AG08396 (cell line): ENCODE results near the gene WNT6.
A peak's percentile ranks its signal among the peaks of the same experiment; 100 is the strongest.

Experiments used
- DNase-seq: peaks from one replicate; pipeline ENCODE4 v3.0.0; 2012; ENCODE audit warnings: low spot score, mixed read lengths

WNT6 gene

DNA sequence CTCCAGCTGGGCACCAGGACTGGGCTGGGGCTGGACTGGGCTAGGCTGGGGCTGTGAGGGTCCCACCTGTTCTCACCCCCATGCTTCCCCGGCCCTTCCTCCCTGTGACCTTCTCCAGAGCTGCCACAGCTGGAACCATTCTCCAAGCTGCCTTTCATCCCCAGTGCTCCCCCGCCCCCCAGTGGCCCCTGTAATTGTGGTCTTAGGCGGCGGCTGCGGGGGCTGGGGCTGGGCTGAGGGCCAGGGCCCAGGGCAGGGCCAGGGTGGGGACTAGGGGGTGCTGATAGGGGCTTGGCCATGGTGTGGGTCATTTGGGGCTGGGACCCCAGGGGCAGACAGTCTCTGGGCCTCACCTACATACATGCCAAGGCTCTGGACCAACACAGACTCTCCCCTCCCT, 18.3 kb downstream of the WNT6 start:
- no peak for DNase-seq

DNA sequence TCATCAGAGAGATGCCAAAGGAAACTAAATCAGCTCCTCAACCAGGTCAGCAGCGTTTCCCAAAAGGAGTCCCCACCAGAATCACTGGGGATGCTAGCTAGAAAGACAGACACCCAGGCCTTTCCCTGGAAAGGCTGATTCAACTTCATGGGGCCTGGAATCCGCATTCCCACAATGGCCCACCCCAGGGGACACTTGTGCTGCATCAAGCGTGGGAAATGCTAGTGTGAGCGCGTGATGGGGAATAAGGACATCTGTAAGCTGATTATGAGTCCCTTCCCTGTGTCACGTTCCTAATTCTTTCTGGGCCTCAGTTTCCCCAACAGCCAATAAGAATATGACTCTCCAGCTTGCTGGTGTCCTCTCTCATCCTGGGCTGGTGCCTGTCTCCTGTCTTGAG, 18.9 kb downstream of the WNT6 start:
- no peak for DNase-seq

GRCh38 chr2:218878926-218879761, 19.5 kb downstream of the WNT6 start:
- DNase-seq: no peak

- no peak for DNase-seq
These were observed 20.1 kb downstream of the WNT6 start for GRCh38 chr2:218879776-218880101.

DNA sequence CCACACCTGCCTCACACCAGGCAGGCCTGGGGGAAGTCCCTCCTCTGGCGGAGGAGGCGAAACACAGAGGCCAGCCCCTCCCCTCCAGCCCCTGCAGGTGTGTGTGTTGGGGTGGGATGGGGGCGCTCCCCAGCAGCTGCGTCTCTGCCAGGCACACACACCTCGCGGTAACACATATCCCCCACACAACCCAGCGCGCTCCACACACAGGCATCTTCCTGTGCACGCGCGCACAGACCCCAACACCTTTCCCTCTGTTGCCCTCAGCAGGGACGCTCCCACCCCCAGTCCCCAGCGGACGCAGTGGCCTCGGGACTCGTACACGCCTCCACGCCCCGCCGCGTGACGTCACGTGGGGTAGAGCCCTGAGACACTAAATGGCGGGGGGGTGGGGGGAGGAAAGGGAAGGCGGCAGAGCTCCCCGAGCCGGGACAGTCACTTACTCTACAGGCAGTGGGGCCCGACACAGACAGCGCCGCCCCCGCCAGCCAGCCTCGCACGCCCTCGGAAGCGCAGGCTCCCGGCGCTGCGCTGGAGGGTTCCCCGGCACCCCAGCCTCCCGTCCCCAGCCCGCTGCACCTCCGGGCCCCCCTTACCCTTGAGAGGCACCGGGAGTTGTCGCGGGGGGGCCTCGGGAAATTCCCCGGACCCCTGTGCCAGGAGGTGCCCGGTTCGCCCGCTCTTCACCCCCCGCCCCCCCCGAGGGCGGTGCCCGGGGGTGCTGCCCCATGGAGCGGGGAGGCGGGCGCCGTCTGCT, 20.7 kb downstream of the WNT6 start, which contains the start of gene WNT10A:
WNT10A (plus strand) TSS at position 751 of the 757 bp plus-strand sequence. CDS start 144 bp downstream, outside the sequence.
- no peak for DNase-seq

GRCh38 chr2:218880859-218881594, 21.4 kb downstream of the WNT6 start:
- DNase-seq: no peak

- DNase-seq: no peak
These were observed 22.3 kb downstream of the WNT6 start for GRCh38 chr2:218881744-218882460.

- DNase-seq: no peak
These were observed 22.8 kb downstream of the WNT6 start for GRCh38 chr2:218882461-218882816.

GRCh38 chr2:218882866-218883366, 23.3 kb downstream of the WNT6 start:
- DNase-seq: no peak

DNA sequence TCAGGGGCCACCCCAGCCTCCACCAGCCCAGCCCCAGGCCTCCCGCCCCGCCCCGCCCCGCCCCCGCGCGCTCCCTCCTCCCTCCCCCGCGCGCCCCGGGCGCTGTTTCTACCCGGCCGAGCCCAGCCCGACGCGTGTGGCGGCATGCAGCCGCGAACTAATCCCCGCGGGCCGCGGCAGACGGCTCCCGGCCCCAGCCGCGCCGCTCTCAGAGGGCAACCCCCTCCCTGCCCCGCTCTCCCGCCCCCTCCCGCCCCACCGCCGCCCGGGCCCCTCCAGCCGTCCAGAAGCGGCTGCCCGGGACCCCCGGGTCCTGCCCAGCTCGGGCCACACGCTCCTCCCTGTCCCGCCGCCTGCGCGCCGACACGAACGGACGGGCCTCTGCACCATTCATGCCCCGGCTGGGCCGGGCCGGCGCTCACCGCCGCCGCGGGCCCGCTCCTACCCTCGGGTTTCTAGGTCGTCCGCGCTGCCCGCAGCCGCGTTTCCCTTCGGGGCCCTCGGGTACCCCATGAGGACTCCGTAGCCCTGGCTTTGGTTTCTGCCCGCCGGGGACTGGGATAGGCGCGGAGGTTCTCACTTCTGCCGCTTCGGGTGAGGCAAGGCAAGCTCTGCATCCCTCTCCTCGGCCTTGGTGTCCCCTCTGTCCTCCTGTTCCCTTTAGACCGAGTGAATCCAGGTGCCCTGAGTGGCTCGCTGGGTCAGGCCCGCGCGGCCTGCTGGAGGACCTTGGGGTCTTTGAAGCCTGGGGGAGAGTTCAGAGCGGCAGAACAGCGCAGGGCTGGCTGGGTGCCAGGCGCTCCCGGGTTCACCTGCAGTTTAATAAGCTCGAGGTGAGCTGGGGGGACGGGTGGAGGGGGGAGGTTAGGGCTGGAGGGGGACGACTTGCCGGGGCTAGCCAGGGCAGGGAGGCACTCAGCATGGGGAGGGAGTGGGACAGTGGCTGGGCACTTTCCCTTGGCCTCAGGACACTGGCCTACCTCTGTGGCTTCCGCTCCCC, 24.2 kb downstream of the WNT6 start:
- DNase-seq: no peak

- DNase-seq: no peak
These were observed 24.9 kb downstream of the WNT6 start for GRCh38 chr2:218884519-218884918.

- DNase-seq: no peak
These were observed 26.7 kb downstream of the WNT6 start for GRCh38 chr2:218885981-218886947.

DNA sequence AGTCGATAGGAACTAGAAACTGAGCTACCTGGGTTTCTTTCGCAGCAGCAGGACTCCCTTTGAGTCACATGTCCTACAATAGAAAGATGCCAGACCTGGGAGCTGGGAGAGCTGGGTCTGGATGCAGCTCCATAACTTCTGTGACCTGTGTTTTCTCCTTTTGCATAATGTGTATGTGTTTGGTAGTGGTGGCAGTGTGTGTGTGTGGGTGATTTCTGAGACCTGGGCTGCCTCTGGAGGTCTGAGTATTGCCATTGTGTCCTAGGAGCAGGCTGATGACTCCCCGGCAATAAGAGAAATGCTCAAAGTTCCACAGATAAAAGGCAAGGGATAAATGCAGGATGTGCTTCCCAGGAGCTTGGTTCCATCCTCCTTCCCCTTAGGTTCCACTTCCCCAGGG, 27.5 kb downstream of the WNT6 start:
- no peak for DNase-seq

DNA sequence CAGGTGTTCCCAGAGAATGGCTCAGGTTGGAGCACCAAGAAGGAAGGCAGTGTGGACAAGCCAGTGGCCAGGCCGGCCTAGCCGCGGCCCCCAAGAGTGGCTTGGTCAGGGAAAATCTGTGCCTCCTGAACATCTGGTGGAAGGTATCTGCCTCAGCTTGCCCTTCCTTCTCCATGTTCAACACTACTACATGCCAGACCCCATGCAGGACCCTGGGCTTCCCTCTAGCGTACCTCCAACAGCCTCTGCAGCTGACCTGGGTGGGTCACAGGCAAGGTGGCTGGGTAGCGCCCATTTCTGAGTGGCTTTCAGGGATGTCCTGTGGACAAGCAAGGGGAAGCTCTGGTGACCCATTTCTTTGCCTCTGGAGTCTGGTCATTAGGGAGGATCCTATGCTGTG, 28.7 kb downstream of the WNT6 start:
- DNase-seq: no peak

GRCh38 chr2:218889937-218890336, 30.3 kb downstream of the WNT6 start:
- no peak for DNase-seq

DNA sequence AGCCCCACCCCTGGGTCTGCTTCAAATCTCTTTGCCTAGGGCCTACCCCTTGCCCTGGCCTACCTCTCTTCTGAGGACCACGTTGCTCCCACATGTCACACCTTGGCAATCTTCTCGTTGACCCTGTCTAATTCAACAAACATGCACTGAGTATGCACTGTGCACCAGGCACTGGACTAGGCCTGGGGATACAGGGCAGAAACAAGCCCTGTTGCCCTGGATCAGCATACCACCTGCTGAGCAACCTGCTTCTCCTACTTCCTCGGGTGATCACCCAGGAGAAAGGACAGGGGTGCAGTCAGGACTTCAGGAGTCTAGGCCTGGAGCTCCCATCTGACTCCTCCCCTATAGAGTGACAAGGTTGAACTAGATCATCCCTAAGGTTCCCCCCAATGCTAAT, 30.8 kb downstream of the WNT6 start:
- DNase-seq: no peak

DNA sequence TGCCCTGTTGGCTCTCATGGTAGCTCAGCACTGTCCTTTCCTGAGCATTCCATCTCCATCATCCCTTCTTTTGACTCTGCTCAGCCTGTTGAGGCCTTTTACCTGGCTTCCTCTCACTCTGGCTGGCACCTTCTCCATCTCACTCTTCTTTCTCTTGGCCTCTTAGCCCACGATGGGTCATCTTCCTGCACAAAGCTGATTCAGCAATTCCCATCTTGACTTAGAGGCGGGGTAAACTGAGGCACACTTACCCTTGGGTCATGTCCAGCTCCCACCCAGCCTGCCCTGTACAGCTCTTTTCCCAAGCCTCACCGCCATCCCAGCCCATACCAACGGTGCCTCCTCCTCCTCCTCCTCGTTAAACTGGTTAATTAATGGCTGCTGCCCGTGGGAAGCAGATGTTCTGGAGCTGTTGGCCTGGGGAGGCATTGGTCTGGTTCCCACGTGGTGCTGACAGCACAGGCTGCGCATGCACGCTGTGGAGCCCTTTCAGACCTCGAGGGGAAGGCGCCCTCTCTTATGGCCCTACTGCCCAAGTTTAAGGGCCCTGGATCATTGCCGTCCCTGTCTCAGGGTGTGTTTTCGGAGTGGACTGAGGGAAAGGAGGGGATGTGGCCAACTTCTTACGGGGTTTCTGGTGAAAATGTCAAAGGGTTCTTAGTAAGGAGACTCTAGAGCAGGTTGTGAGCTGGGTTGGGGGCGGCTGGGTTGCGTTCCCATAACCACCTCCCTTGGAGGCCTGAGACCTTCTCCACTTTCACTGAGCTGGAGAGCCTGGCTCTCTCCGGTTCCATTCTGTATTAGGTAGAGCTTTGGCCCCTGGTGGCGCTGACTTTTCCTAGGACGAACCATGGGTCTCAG, 31.9 kb downstream of the WNT6 start:
- no peak for DNase-seq

- peak; percentile 76 for DNase-seq
These were observed 33.2 kb downstream of the WNT6 start for GRCh38 chr2:218892693-218893348.
